HG03196 (cell line): ENCODE measurements around the gene FES.

Experiments used
- ATAC-seq: cut with Tn5 transposase; IDR thresholded peaks from one replicate; pipeline ENCODE4 v1.9.1; 2021; ENCODE audit not compliant: unreplicated experiment

The FES gene

GRCh38 chr15:90875549-90875981 is 8.7 kb upstream of the FES start:
- no peak for ATAC-seq

GRCh38 chr15:90876046-90876445 is 8.3 kb upstream of the FES start:
- ATAC-seq: no peak

- no peak for ATAC-seq
These were observed 7.7 kb upstream of the FES start for GRCh38 chr15:90876512-90877170.

GRCh38 chr15:90877315-90877714 is 7.0 kb upstream of the FES start:
- no peak for ATAC-seq

GRCh38 chr15:90877996-90878395 is 6.3 kb upstream of the FES start:
- no peak for ATAC-seq

- ATAC-seq: no peak
These were observed 5.6 kb upstream of the FES start for GRCh38 chr15:90878660-90879059.

GRCh38 chr15:90879730-90880366 is 4.5 kb upstream of the FES start:
- ATAC-seq: no peak

GRCh38 chr15:90880381-90881145 is 3.7 kb upstream of the FES start:
- ATAC-seq: no peak

- no peak for ATAC-seq
These were observed 2.9 kb upstream of the FES start for GRCh38 chr15:90881181-90881977.

- no peak for ATAC-seq
These were observed 2.2 kb upstream of the FES start for GRCh38 chr15:90881978-90882721.

- no peak for ATAC-seq
These were observed 1.4 kb upstream of the FES start for GRCh38 chr15:90882781-90883525.

GRCh38 chr15:90883526-90883975 is 753 bp upstream of the FES start:
- no peak for ATAC-seq

GRCh38 chr15:90884719-90885431 is 571 bp downstream of the FES start:
- no peak for ATAC-seq

GRCh38 chr15:90885432-90886290 is 1.4 kb downstream of the FES start:
- no peak for ATAC-seq

- ATAC-seq: no peak
These were observed 1.9 kb downstream of the FES start for GRCh38 chr15:90886291-90886614.

GRCh38 chr15:90887037-90887481 is 2.8 kb downstream of the FES start:
- no peak for ATAC-seq

- ATAC-seq: no peak
These were observed 5.0 kb downstream of the FES start for GRCh38 chr15:90889313-90889730.

- no peak for ATAC-seq
These were observed 5.6 kb downstream of the FES start for GRCh38 chr15:90889736-90890456.
